Kidney (tissue), 14 donors: ENCODE measurements around the gene GID4. TPM values are rescaled to one million over a fixed set of nuclear protein-coding genes. Genes with fewer than 3 reads are reported as not detected.

Experiments used
- DNase-seq, 5 donors: peaks; one replicate each; pipeline ENCODE4 v3.0.0-alpha.2; 2013 to 2020
- FAIRE-seq: peaks from 2 replicates; lab custom pipeline; 2012; peaks lifted over from hg19 to GRCh38; lab: Jason Lieb, UNC
- H3K27ac ChIP-seq, 2 donors: one replicate each; pipeline ENCODE4 v1.7.0; 2013; ENCODE audit warnings: low read depth in 2 of 2, low read length in 2 of 2, inconsistent platforms in 1 of 2
- H3K27me3 ChIP-seq: one replicate; pipeline ENCODE4 v1.7.1; 2013; ENCODE audit warnings: low read length, inconsistent platforms; ENCODE audit not compliant: control insufficient read depth, insufficient read depth
- H3K36me3 ChIP-seq, 3 donors: one replicate each; pipeline versions ENCODE4 v1.7.0 to v1.7.1; 2013; ENCODE audit warnings: low read length in 3 of 3, control low read depth in 1 of 3, inconsistent platforms in 1 of 3; ENCODE audit not compliant: insufficient read depth in 3 of 3, control insufficient read depth in 2 of 3
- H3K4me1 ChIP-seq, 3 donors: one replicate each; pipeline versions ENCODE4 v1.7.0 to v1.7.1; 2013; ENCODE audit warnings: low read length in 3 of 3, inconsistent platforms in 1 of 3, low read depth in 1 of 3; ENCODE audit not compliant: control insufficient read depth in 2 of 3, insufficient read depth in 2 of 3
- H3K4me3 ChIP-seq, 3 donors: one replicate each; pipeline versions ENCODE4 v1.7.0 to v1.8.1; 2013; ENCODE audit warnings: low read length in 3 of 3, control low read depth in 1 of 3, inconsistent platforms in 1 of 3
- H3K9ac ChIP-seq, 3 donors: one replicate each; pipeline versions ENCODE4 v1.7.0 to v1.7.1; 2013; ENCODE audit warnings: low read length in 3 of 3, control low read depth in 1 of 3, inconsistent platforms in 1 of 3
- H3K9me3 ChIP-seq, 3 donors: one replicate each; pipeline versions ENCODE4 v1.7.0 to v1.7.1; 2013; ENCODE audit warnings: low read length in 3 of 3, control low read depth in 1 of 3, inconsistent platforms in 1 of 3; ENCODE audit not compliant: control insufficient read depth in 2 of 3, insufficient read depth in 1 of 3
- intact Hi-C: fragments of 100-400 bp; cut with DNase I; formaldehyde crosslinking; loops from one replicate; pipeline ENCODE4 v1.11.1; 2022
- polyA plus RNA-seq: library from polyadenylated mRNA; stranded (reverse); fragments of 350-450 nt; fragmentation: Illumina TruSeq; extraction: RNeasy Lipid Tissue Mini Kit (QIAGEN cat#74804); gene quantifications from one replicate; pipeline ENCODE4 v1.2.3, GENCODE V29; 2014; ENCODE audit warnings: low read depth, low replicate concordance; ENCODE audit not compliant: insufficient read depth
- total RNA-seq: library from RNA; stranded (reverse); fragmentation: NEBNext Ultra II Directional; extraction: Animal tissue kit (Norgen Biotek cat#: 25700); gene quantifications from one replicate; pipeline ENCODE4 v1.2.1, GENCODE V29; 2021
- TF ChIP-seq, protein P1 (sequence below): IDR thresholded peaks from 3 replicates; pipeline ENCODE4 v1.5.1; 2012; ENCODE audit warnings: mild to moderate bottlenecking, moderate library complexity, borderline replicate concordance; ENCODE audit not compliant: insufficient read depth; ENCODE audit errors: extremely low read depth
- donor health status: control.
- donor health status: control.
- donor health status: control.
- donor health status: control.
- donor health status: control.
- donor health status: DM: yes; HTN: yes; CAD: no.
- donor health status: Normal renal cell carcinoma (clear cell type).

GID4 gene
- total and polyA plus RNA-seq, 2 donors from 2014 or later = 3.4 to 8.7 TPM

- intact Hi-C loops = no loop called here
Observed at GRCh38 chr17:18042983-18043382, 3.8 kb downstream of the GID4 start.

GRCh38 chr17:18043491-18043890 lies 4.3 kb downstream of the GID4 start:
- no peaks in the 10 kb centered on the region for H3K9me3 ChIP-seq
- TF ChIP-seq, protein P1, sequence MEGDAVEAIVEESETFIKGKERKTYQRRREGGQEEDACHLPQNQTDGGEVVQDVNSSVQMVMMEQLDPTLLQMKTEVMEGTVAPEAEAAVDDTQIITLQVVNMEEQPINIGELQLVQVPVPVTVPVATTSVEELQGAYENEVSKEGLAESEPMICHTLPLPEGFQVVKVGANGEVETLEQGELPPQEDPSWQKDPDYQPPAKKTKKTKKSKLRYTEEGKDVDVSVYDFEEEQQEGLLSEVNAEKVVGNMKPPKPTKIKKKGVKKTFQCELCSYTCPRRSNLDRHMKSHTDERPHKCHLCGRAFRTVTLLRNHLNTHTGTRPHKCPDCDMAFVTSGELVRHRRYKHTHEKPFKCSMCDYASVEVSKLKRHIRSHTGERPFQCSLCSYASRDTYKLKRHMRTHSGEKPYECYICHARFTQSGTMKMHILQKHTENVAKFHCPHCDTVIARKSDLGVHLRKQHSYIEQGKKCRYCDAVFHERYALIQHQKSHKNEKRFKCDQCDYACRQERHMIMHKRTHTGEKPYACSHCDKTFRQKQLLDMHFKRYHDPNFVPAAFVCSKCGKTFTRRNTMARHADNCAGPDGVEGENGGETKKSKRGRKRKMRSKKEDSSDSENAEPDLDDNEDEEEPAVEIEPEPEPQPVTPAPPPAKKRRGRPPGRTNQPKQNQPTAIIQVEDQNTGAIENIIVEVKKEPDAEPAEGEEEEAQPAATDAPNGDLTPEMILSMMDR = peak; percentile 23
- H3K27me3 ChIP-seq = no peaks in the 10 kb centered on the region
- no peak overlapping the region for H3K9ac ChIP-seq
- peaks cover 0 to 5% (median 0%) of the 10 kb centered on the region in 3 donors for H3K36me3 ChIP-seq
- peaks cover 0 to 8% (median 6%) of the 10 kb centered on the region in 3 donors for H3K4me1 ChIP-seq
- FAIRE-seq = no peak
- H3K27ac ChIP-seq = no peak overlapping the region
- intact Hi-C loops = no loop called here
- H3K4me3 ChIP-seq = no peak overlapping the region
- peak in 1 of 5 donors; percentile 36 for DNase-seq

More at GRCh38 chr17:18042983-18043382, 3.8 kb downstream of the GID4 start:
- Histone ChIP-seq H3K9me3 (no peaks in the 10 kb centered on the region), H3K9ac (no peak overlapping the region), H3K36me3 (peaks cover 0 to 5% (median 0%) of the 10 kb centered on the region in 3 donors), H3K4me1 (peaks cover 0 to 13% (median 9%) of the 10 kb centered on the region in 3 donors), H3K27me3 (no peaks in the 10 kb centered on the region), H3K27ac (no peak overlapping the region), H3K4me3 (no peak overlapping the region)
- DNase-seq = no peak
- FAIRE-seq = no peak
- TF ChIP-seq, protein P1 = no peak

DNA sequence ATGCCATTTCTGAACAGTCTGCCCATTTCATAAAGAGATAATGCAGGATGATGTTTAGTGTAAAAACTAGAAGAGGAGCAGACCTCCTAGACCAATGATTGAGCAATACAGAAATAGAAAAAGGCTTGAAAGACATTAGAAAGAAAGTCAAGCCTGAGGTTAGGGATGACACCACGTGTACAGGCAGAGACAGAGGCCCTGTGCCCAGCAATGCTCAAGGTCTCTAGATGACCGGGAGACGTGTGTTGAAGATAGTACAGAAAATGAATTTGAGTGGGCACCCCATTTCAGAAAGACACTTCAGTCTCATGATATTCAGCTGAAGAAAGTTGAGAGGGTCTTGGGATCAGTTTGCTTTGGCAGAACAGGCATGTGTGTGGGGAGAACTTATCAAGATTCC lies 5.4 kb downstream of the GID4 start:
- FAIRE-seq = no peak
- H3K27ac ChIP-seq = no peak overlapping the region
- H3K36me3 ChIP-seq = peaks cover 0 to 5% (median 0%) of the 10 kb centered on the region in 3 donors
- H3K9me3 ChIP-seq = no peaks in the 10 kb centered on the region
- DNase-seq = no peak
- intact Hi-C loops = no loop called here
- H3K9ac ChIP-seq = no peak overlapping the region
- TF ChIP-seq, protein P1 = no peak
- peaks cover 0 to 8% (median 6%) of the 10 kb centered on the region in 3 donors for H3K4me1 ChIP-seq
- no peaks in the 10 kb centered on the region for H3K27me3 ChIP-seq
- H3K4me3 ChIP-seq = no peak overlapping the region
